IMR-90 (cell line): Measurements from ENCODE around the gene ADAM15.

Source experiments
- CEBPB ChIP-seq: IDR thresholded peaks from 2 replicates; pipeline ENCODE4 v1.6.1; 2012; ENCODE audit warnings: low read depth, low read length, improper control_type of control experiment
- CTCF ChIP-seq: conservative IDR thresholded peaks from 2 replicates; pipeline ENCODE4 v1.5.1; 2012; ENCODE audit warnings: mild to moderate bottlenecking, low read depth, low read length, improper control_type of control experiment
- MXI1 ChIP-seq: IDR thresholded peaks from 2 replicates; pipeline ENCODE4 v1.6.1; 2012; ENCODE audit warnings: low read depth, mild to moderate bottlenecking, low read length, moderate library complexity, borderline replicate concordance
- POLR2A ChIP-seq: IDR thresholded peaks from 2 replicates; pipeline ENCODE4 v1.6.1; 2012; ENCODE audit warnings: mild to moderate bottlenecking, low read depth, low read length
- RAD21 ChIP-seq: IDR thresholded peaks from 2 replicates; pipeline ENCODE4 v1.6.1; 2012; ENCODE audit warnings: low read length, improper control_type of control experiment

- TF ChIP-seq MXI1: no peak
- TF ChIP-seq CTCF: no peak
- TF ChIP-seq POLR2A: no peak
- no peak for TF ChIP-seq RAD21
- no peak for TF ChIP-seq CEBPB
Observed at GRCh38 chr1:155030899-155031298, 20.2 kb upstream of the ADAM15 start.
